GM23248 (cell line): ENCODE results near the gene RALA. TPM values are rescaled to one million over a fixed set of nuclear protein-coding genes. Genes with fewer than 3 reads are reported as not detected.
A peak's percentile ranks its signal among the peaks of the same experiment; 100 is the strongest.

Experiments used
- DNase-seq: peaks from one replicate; pipeline ENCODE4 v3.0.0-alpha.2; 2015
- H2AFZ ChIP-seq: fragments of 200-600 bp; sonication (generic); 2 replicates; pipeline ENCODE4 v1.6.1; 2016; ENCODE audit warnings: antibody characterized with exemption
- H3F3A ChIP-seq: fragments of 200-600 bp; sonication (generic); 2 replicates; pipeline ENCODE4 v1.6.1; 2016; ENCODE audit warnings: mild to moderate bottlenecking, antibody characterized with exemption, mixed run types; ENCODE audit not compliant: insufficient read depth
- H3K27ac ChIP-seq: fragments of 200-600 bp; sonication (generic); 2 replicates; pipeline ENCODE4 v1.5.1; 2016; ENCODE audit warnings: mild to moderate bottlenecking
- H3K27me3 ChIP-seq: fragments of 200-600 bp; sonication (generic); replicated peaks from 2 replicates; pipeline ENCODE4 v1.6.1; 2016; ENCODE audit warnings: mild to moderate bottlenecking; ENCODE audit not compliant: insufficient read depth
- H3K36me3 ChIP-seq: fragments of 200-600 bp; sonication (generic); 2 replicates; pipeline ENCODE4 v1.6.1; 2016; ENCODE audit warnings: low read depth, mild to moderate bottlenecking
- H3K4me1 ChIP-seq: fragments of 200-600 bp; sonication (generic); 2 replicates; pipeline ENCODE4 v1.6.1; 2016; ENCODE audit warnings: mild to moderate bottlenecking; ENCODE audit not compliant: insufficient read depth
- H3K4me2 ChIP-seq: fragments of 200-600 bp; sonication (generic); one replicate; pipeline ENCODE4 v1.6.1; 2016; ENCODE audit warnings: mild to moderate bottlenecking; ENCODE audit not compliant: unreplicated experiment
- H3K4me3 ChIP-seq: fragments of 200-600 bp; sonication (generic); 2 replicates; pipeline ENCODE4 v1.5.1; 2016; ENCODE audit warnings: mild to moderate bottlenecking
- H3K79me2 ChIP-seq: fragments of 200-600 bp; sonication (generic); 2 replicates; pipeline ENCODE4 v1.6.1; 2016; ENCODE audit warnings: mild to moderate bottlenecking; ENCODE audit not compliant: insufficient read depth
- H3K9ac ChIP-seq: fragments of 200-600 bp; sonication (generic); 2 replicates; pipeline ENCODE4 v1.6.1; 2016; ENCODE audit warnings: mild to moderate bottlenecking
- H3K9me2 ChIP-seq: fragments of 200-600 bp; sonication (generic); 2 replicates; pipeline ENCODE4 v1.6.1; 2016; ENCODE audit warnings: mixed run types, mild to moderate bottlenecking, moderate library complexity; ENCODE audit not compliant: insufficient read depth
- H3K9me3 ChIP-seq: fragments of 200-600 bp; sonication (generic); one replicate; pipeline ENCODE4 v1.6.1; 2017; ENCODE audit warnings: low read depth
- H4K20me1 ChIP-seq: fragments of 200-600 bp; sonication (generic); 2 replicates; pipeline ENCODE4 v1.6.0; 2016; ENCODE audit not compliant: insufficient read depth
- EZH2 ChIP-seq: fragments of 200-600 bp; sonication (generic); IDR thresholded peaks from 2 replicates; pipeline ENCODE4 v1.6.1; 2018; ENCODE audit warnings: antibody characterized with exemption, mild to moderate bottlenecking; ENCODE audit not compliant: insufficient read depth, poor library complexity, severe bottlenecking
- EZH2phosphoT487 ChIP-seq: fragments of 200-600 bp; sonication (generic); IDR thresholded peaks from 2 replicates; pipeline ENCODE4 v1.6.1; 2018; ENCODE audit warnings: antibody characterized with exemption, moderate library complexity, mild to moderate bottlenecking, low read depth; ENCODE audit not compliant: insufficient read depth
- whole genome bisulfite sequencing, 2 experiments: methylation state at CpG; one replicate each; pipeline ENCODE4 v1.1.6; 2015 to 2017; ENCODE audit warnings: low lambda C conversion rate in 2 of 2, low coverage in 1 of 2; ENCODE audit errors: missing lambda C conversion rate in 2 of 2; 5-methylcytosine and 5-hydroxymethylcytosine counted together
- in situ Hi-C: fragments of 300-500 bp; cut with MboI; formaldehyde crosslinking; loops from 2 replicates; pipeline ENCODE4 v1.15.0; 2020
- polyA plus RNA-seq: library from polyadenylated mRNA; unstranded; fragments of >200 nt; fragmentation: Nextera tagmentation; extraction: Ambion mirVana; gene quantifications from 2 replicates; pipeline ENCODE4 v1.2.1, GENCODE V29; 2016
- total RNA-seq: library from RNA; depleted of rRNA; stranded (reverse); fragments of >200 nt; shearing (Covaris generic); gene quantifications from 2 replicates; pipeline ENCODE4 v1.2.3, GENCODE V29; 2014

The RALA gene
- total and polyA plus RNA-seq, 2 experiments from 2014 or later = 21.7 to 82.8 TPM

GRCh38 chr7:39721919-39722597 lies 98.7 kb downstream of the RALA start:
- TF ChIP-seq EZH2phosphoT487 = no peak
- TF ChIP-seq EZH2 = no peak
- Histone ChIP-seq H3F3A (no peaks in the 10 kb centered on the region), H3K4me2 (no peak overlapping the region), H3K4me1 (no peaks in the 10 kb centered on the region), H3K4me3 (no peak overlapping the region), H3K27ac (no peak overlapping the region), H4K20me1 (no peaks in the 10 kb centered on the region), H3K9me2 (no peaks in the 10 kb centered on the region), H3K9me3 (no peaks in the 10 kb centered on the region), H3K9ac (no peak overlapping the region), H3K36me3 (no peaks in the 10 kb centered on the region), H3K27me3 (no peaks in the 10 kb centered on the region), H3K79me2 (no peaks in the 10 kb centered on the region), H2AFZ (no peak overlapping the region)
- DNase-seq = no peak
- in situ Hi-C loops = no loop called here
- WGBS, 2 experiments = 76 to 77% methylated on average over 13 to 17 of the region's 17 CpGs

GRCh38 chr7:39727231-39728012 lies 104.0 kb downstream of the RALA start:
- TF ChIP-seq EZH2phosphoT487 = no peak
- TF ChIP-seq EZH2 = no peak
- Histone ChIP-seq H3K4me3 (no peak overlapping the region), H3K9ac (no peak overlapping the region), H4K20me1 (no peaks in the 10 kb centered on the region), H3K27ac (no peak overlapping the region), H3K4me1 (no peaks in the 10 kb centered on the region), H2AFZ (no peak overlapping the region), H3K27me3 (no peaks in the 10 kb centered on the region), H3K9me3 (no peaks in the 10 kb centered on the region), H3K79me2 (no peaks in the 10 kb centered on the region), H3K36me3 (no peaks in the 10 kb centered on the region), H3K4me2 (no peak overlapping the region), H3K9me2 (no peaks in the 10 kb centered on the region), H3F3A (no peaks in the 10 kb centered on the region)
- WGBS, 2 experiments = 90 to 94% methylated on average over 3 of the region's 3 CpGs
- in situ Hi-C loops = no loop called here
- DNase-seq = no peak

GRCh38 chr7:39732837-39733804 lies 109.7 kb downstream of the RALA start:
- peak overlapping the region; percentile 75 for H3K4me3 ChIP-seq
- TF ChIP-seq EZH2 (no peak), EZH2phosphoT487 (no peak)
- no peaks in the 10 kb centered on the region for H3K9me2 ChIP-seq
- H3F3A ChIP-seq = peaks cover 13% of the 10 kb centered on the region
- H3K4me1 ChIP-seq = peaks cover 18% of the 10 kb centered on the region
- WGBS, 2 experiments = 3% methylated on average over 44 to 51 of the region's 52 CpGs
- H3K27ac ChIP-seq = peak overlapping the region; percentile 96
- H3K27me3 ChIP-seq = no peaks in the 10 kb centered on the region
- H2AFZ ChIP-seq = peak overlapping the region; percentile 91
- H3K4me2 ChIP-seq = peak overlapping the region; percentile 89
- H3K9me3 ChIP-seq = no peaks in the 10 kb centered on the region
- DNase-seq = peak; percentile 99
- peak overlapping the region; percentile 87 for H3K9ac ChIP-seq
- H3K36me3 ChIP-seq = no peaks in the 10 kb centered on the region
- in situ Hi-C loops = no loop called here
- no peaks in the 10 kb centered on the region for H4K20me1 ChIP-seq
- peaks cover 26% of the 10 kb centered on the region for H3K79me2 ChIP-seq
